Nephron progenitor cell (in vitro differentiated cells): ENCODE measurements around the gene CITED4.
A peak's percentile ranks its signal among the peaks of the same experiment; 100 is the strongest.

Experiments
- DNase-seq: peaks from one replicate; pipeline ENCODE4 v3.0.0; 2021
- H3K27ac Mint-ChIP-seq: 2 replicates; pipeline ENCODE4 v1.8.0; 2021; ENCODE audit warnings: mild to moderate bottlenecking, moderate library complexity, mixed read lengths
- H3K27me3 Mint-ChIP-seq: 2 replicates; pipeline ENCODE4 v1.8.0; 2021; ENCODE audit warnings: mild to moderate bottlenecking, low read depth, mixed read lengths; ENCODE audit not compliant: poor library complexity
- H3K36me3 Mint-ChIP-seq: 2 replicates; pipeline ENCODE4 v1.8.0; 2021; ENCODE audit warnings: low read depth, mixed read lengths
- H3K4me1 Mint-ChIP-seq: 2 replicates; pipeline ENCODE4 v1.8.0; 2021; ENCODE audit warnings: mixed read lengths
- H3K4me3 Mint-ChIP-seq: 2 replicates; pipeline ENCODE4 v1.8.0; 2021; ENCODE audit warnings: mild to moderate bottlenecking, moderate library complexity, mixed read lengths
- H3K9me3 Mint-ChIP-seq: 2 replicates; pipeline ENCODE4 v1.8.0; 2021; ENCODE audit warnings: mild to moderate bottlenecking, moderate library complexity, mixed read lengths
- TF ChIP-seq, protein P1 (sequence below): fragments of 200-600 bp; sonication (generic); IDR thresholded peaks from 2 replicates; pipeline ENCODE4 v1.5.0; 2021; ENCODE audit warnings: antibody characterized with exemption

The CITED4 gene

GRCh38 chr1:40833979-40834378 is 28.2 kb downstream of the CITED4 start:
- no peaks in the 10 kb centered on the region for H3K36me3 Mint-ChIP-seq
- no peak overlapping the region for H3K4me3 Mint-ChIP-seq
- H3K9me3 Mint-ChIP-seq, result no peaks in the 10 kb centered on the region

GRCh38 chr1:40831001-40831732 is 31.0 kb downstream of the CITED4 start:
- H3K4me3 Mint-ChIP-seq, result no peak overlapping the region
- no peak overlapping the region for H3K27ac Mint-ChIP-seq
- H3K27me3 Mint-ChIP-seq, result peaks cover 3% of the 10 kb centered on the region

More at GRCh38 chr1:40833979-40834378, 28.2 kb downstream of the CITED4 start:
- TF ChIP-seq, protein P1, sequence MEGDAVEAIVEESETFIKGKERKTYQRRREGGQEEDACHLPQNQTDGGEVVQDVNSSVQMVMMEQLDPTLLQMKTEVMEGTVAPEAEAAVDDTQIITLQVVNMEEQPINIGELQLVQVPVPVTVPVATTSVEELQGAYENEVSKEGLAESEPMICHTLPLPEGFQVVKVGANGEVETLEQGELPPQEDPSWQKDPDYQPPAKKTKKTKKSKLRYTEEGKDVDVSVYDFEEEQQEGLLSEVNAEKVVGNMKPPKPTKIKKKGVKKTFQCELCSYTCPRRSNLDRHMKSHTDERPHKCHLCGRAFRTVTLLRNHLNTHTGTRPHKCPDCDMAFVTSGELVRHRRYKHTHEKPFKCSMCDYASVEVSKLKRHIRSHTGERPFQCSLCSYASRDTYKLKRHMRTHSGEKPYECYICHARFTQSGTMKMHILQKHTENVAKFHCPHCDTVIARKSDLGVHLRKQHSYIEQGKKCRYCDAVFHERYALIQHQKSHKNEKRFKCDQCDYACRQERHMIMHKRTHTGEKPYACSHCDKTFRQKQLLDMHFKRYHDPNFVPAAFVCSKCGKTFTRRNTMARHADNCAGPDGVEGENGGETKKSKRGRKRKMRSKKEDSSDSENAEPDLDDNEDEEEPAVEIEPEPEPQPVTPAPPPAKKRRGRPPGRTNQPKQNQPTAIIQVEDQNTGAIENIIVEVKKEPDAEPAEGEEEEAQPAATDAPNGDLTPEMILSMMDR, result no peak
- no peaks in the 10 kb centered on the region for H3K27me3 Mint-ChIP-seq
- no peak overlapping the region for H3K27ac Mint-ChIP-seq
- H3K4me1 Mint-ChIP-seq, result peaks cover 6% of the 10 kb centered on the region
- DNase-seq, result no peak

DNA sequence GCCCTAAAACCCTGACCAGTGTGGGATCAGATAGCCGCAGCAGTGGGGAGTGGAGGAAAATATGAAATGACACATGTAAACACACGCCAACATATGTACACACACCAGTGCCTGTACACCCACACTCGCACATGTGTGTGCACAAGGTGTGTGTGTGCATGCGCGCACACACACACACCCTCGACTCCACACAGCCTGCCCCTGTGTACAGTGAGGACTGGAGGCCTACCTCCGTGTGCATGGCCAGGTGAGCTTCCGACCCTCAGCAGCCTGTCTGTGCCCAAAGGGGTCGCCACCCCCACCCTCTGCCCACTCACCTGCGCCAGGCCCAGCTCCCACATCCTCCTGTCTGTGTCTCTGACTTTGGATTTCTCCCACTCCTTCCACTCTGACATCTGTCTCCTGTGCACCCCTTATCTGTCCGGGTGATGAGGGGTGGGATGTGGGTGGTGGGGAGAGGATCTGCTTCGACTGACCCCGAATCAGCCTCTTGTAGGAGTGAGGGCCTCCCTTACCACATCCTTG is 31.7 kb downstream of the CITED4 start:
- H3K36me3 Mint-ChIP-seq, result no peaks in the 10 kb centered on the region
- peaks cover 22% of the 10 kb centered on the region for H3K4me1 Mint-ChIP-seq
- H3K27me3 Mint-ChIP-seq, result peaks cover 3% of the 10 kb centered on the region
- DNase-seq, result no peak
- H3K4me3 Mint-ChIP-seq, result no peak overlapping the region
- H3K27ac Mint-ChIP-seq, result no peak overlapping the region
- H3K9me3 Mint-ChIP-seq, result no peaks in the 10 kb centered on the region
- TF ChIP-seq, protein P1, result no peak

More at GRCh38 chr1:40831001-40831732, 31.0 kb downstream of the CITED4 start:
- no peaks in the 10 kb centered on the region for H3K9me3 Mint-ChIP-seq
- H3K4me1 Mint-ChIP-seq, result peaks cover 15% of the 10 kb centered on the region
- no peaks in the 10 kb centered on the region for H3K36me3 Mint-ChIP-seq
- TF ChIP-seq, protein P1, result no peak
- DNase-seq, result no peak

GRCh38 chr1:40829631-40830245 is 32.4 kb downstream of the CITED4 start:
- Mint-ChIP-seq H3K27ac (no peak overlapping the region), H3K36me3 (no peaks in the 10 kb centered on the region), H3K27me3 (peaks cover 6% of the 10 kb centered on the region), H3K4me1 (peaks cover 28% of the 10 kb centered on the region), H3K9me3 (no peaks in the 10 kb centered on the region), H3K4me3 (no peak overlapping the region)
- DNase-seq, result no peak
- TF ChIP-seq, protein P1, result no peak

DNA sequence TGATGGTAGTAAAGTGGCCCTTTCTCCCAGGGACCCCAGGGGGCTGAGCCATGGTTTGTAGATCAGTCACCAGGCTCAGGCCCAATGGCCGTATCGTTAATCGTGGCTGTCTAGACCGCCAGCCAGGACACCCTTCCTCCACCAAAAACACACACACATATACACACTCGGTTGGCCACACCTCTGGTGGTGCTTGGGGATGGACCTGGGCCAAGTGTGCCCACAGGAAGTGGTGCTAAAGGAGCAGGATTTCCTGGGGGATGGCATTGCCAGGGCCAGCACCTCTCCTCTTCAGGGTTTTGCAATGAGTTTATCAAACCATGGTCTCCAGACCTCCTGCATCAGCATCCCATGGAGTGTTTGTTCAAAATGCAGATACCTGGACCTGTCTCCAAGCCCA is 36.2 kb downstream of the CITED4 start:
- Mint-ChIP-seq H3K4me1 (peaks cover 46% of the 10 kb centered on the region), H3K27ac (peak overlapping the region; percentile 98), H3K9me3 (no peaks in the 10 kb centered on the region), H3K4me3 (no peak overlapping the region), H3K27me3 (peaks cover 6% of the 10 kb centered on the region), H3K36me3 (no peaks in the 10 kb centered on the region)
- no peak for DNase-seq
- TF ChIP-seq, protein P1, result no peak
